Kasumi-1 (cell line): ENCODE measurements around the gene COA8.

ENCODE experiments used
- DNase-seq, 2 experiments: peaks; one replicate each; lab custom pipeline; 2025; lab: John Stamatoyannopoulos, UW

COA8 gene

DNA sequence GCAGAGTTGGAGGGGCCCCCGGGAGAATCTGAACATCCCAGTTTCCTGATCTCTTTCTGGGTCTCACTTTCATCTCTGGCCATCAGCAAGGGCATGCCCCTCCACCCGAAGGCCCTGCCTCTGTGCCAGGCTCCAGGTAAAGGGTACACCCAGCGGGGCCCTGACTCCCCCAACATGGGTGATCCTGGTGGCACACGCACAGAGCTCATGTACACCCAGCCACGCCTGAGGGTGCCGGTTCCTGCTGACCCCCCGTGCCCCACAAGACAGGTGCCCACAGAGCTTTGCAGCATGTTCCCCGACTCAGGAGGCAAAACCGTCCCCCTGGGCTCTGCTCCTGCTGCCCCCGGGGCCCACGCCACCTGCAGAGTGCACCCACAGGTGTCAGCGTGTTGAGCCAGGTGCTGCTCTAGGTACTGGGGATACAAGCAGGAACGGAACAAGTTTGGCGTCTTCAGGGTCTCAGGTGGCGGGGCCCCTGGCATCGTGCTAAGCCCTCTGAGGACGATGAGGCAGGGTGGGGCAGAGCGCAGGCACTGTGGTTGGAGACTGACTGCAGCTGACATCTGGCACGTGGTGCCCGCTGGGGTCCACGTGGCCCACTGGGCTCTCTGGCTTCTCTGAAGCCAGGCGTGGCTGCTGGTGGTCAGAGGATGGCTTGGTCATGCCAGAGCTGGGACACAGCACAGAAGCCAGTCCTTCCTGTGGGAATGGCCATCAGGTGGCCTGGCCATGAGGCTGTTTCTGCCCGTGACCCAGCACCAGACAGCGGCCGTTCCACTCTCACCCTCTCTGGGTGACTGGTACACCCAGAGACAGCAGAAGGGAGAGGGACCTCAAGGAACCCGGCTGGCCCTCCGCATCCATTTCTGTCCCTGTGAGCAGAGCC is 14.1 kb upstream of the COA8 start:
- DNase-seq = no peak

DNA sequence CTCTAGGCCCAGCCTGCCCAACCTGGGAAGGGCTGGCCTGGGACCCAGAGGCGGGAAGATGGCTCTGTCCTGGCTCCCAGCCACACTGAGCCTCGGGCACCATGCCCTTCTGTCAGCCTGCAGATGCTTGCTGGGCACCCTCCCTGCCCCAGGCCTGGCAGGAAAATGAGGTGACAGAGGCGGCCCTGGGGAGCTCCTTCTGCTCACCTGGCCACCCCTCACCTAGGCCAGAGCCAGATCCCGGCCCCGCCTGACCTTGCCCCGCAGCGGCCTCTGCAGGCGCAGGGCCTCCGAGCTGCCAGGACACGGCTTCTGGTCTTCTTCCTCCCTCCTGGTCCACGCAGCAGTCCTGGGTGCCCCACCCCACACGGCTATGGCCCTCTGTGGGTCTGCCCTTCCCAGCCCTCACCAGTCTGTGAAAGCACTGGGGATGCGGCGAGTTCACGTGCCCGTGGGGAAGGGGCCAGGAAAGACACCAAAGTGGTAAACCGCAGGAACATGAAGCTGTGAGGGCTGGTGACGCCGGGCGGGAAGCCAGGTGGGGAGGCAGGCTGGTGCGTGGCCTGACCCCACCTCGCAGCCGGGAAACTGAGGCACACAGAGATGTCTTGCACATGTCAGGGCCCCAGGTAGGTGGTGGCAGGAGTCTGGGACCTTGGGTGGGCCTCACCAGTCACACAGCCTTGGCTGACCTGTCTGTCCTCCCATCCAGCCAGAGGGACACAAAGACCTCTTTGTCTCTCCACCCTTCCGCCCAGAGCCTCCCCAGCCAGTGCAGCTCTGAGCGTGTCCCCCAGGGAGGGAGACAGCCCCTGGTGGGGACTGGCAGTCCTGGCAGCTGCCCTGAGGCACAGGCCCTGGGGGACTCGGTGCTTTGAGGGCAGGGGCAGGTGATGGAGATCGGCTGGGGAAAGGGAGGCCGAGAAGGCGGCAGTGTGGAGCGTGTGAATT is 13.1 kb upstream of the COA8 start:
- no peak for DNase-seq

DNA sequence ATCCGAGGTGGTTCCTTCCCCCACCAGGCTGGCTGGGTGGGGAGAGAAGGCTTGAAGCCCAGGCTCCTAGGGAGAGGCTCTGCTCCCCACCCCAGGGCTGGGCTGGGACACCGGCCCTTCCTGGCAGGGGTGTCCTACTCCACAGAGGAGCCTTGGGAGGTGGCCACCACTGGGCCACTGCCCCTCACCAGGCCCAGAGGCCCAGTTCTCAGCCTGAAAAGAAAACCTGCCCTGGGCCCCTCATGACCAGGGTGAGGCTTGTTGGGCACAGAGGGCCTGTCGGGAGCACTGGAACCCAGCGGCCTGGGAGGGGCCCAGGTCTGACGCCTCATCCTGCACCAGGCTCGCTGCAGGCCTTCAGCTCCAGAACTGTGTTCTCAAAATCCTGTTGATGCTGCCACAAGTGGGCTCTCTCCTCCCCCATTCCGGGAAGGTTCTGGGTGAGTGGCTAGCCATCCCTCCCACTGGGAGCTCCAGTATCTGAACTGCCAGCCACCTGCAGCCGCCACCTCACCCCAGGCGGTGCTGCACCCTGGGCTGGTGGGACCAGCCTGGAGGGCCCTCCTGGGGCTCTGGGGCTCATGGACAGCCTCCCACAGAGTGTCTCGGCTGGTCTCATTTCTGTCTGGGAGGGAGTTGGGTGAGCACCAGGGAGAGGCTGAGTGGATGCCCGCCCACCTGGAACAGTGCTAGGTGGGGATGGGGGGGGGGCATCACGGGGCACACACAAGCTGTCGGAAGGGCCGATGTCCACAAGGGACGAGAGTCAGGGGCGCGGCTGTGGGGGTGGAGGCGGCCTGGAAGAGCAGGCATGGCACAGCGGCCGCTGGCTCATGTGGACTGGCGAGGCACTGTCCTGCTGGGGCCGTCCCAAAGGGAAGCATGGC is 12.1 kb upstream of the COA8 start:
- DNase-seq = no peak

DNA sequence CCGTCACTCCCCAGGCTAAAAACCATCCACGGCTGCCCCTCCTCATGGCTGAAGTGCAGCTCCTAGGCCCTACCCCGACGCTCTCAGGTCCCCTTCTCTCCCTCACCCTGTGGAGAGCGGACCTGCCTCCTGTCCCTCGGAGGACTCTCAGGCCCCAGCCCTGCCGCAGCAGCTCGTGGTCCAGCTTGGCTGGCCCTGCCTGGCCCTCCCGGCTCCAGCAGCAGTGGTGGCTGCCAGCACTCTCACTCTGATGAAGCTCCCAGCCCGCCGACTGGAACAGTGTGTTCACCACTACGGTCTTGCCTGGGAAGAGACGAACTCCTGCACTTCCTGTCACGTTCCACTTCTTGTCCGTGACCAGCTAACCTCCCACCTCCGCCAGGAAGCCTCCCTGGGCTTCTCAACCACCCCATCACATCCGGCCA is 11.4 kb upstream of the COA8 start:
- no peak for DNase-seq

DNA sequence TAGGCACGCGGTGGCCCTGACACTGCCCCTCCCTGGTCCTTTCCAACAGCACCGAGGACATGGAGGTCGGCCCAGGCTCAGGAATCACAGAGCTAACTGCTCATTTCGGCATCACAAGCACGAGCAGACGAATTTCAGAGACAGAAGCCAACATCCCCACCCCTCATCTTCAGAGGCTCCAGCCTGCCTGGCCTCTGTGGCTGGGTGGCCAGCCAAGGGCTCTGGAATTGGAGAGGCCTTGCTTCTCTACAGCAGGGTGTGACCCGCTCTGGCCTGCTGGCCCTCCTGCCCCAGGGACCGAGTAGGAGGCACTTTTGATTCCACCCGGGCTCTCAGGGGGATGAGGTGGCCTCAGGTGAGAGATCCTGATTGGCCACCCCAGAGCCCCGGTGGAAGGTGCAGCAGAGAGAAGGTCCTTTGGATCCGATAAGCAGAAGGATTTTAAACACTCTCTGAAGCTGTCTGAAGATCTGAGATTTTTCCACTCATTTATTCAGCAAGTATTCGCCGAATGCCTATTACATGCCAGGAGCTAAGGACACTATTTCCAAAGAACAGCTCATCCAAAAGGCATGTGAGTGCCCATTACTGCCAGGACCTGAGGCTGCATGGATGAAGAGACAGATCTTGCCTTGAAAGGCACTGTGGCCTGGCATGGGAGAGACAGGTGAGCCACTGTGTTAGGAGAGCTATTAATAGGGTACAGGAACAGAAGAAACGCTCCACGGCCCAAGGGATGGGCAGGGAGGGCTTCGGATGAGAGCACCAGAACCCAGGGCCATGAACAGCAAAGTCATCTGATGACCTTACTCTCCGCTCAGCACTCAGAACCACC is 10.5 kb upstream of the COA8 start:
- DNase-seq = no peak

DNA sequence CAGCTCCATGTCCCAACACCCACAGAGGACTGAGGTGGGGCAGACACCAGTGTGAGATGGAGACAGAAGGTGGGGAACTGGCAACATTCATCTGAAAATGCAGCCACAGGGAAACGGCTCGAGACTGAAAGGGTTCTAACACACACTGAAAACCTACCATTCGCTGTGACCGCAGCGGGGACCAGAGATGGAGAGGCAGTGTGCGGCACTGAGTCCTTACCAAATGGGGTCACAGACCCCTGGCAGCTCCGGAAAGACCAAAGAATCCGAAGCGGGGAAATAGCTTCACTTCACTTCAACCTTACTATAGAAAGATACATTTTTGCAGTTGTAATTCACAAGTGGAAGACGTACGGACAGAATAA is 9.9 kb upstream of the COA8 start:
- no peak for DNase-seq

DNA sequence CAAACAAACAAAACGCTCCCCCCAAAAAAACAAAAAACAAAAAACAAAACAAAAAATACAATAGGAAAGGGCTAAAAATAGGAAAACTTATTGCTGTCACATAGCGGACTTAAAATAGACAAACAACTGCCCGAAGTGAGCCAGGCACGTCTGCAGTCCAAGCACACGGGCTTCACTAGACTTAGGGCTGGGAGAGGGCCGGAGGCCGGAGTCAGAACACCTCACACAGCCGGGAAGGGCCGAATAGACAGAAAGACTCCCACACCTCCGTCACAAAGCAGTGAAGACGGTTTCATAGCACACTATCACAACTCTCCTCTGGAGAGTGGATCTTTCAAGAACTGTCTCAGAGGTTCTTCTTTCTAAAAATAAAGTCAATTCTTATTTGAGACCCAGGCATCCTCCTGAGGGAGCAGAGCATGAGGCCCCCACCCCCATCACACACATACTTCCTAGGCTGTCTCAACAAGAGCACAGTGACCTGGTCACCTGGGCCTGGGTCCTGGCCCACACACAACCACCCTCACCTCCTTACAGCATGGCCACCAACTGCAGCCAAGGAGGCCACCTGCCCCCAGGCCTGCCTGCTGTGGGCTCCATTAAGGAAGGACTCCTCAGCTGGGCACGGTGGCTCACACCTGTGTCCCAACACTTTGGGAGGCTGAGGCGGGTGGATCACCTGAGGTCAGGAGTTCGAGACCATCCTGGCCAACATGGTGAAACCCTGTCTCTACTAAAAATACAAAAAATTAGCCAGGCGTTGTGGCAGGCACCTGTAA is 7.0 kb upstream of the COA8 start:
- no peak for DNase-seq

DNA sequence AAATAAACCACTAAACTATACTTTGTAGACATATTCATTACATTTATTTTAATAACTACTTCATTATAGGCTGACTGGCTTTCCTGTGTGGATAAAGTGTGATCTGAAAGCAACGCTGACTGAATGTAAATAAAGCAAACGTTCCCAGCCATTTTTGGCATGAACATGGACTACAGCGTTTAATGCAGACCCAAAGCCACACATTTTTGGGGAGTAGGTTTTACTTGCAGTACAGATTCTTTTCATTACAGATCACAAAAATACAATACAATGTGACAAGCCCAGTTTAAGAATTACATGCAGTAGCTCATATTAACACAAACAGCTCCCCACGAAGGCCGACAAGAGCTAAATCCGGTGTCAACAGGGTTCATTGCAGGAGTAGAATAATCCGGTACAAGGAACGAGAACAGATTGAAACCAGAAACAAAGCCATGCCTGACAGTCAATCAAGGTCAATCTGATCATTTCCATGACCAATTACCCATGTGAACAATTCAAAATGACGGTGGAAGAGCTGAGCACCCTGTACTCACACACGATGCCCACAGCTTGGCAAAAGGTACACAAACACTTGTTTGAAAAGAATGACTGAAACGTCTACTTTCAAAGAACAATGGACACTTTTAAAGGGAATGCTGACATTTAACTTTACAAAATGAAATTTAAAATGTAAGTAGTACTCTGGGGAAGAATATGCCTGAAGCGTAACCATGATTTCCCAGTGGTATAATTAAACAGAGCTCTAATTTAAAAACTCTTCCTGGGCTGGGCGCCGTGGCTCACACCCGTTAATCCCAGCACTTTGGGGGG is 5.6 kb upstream of the COA8 start:
- no peak for DNase-seq

DNA sequence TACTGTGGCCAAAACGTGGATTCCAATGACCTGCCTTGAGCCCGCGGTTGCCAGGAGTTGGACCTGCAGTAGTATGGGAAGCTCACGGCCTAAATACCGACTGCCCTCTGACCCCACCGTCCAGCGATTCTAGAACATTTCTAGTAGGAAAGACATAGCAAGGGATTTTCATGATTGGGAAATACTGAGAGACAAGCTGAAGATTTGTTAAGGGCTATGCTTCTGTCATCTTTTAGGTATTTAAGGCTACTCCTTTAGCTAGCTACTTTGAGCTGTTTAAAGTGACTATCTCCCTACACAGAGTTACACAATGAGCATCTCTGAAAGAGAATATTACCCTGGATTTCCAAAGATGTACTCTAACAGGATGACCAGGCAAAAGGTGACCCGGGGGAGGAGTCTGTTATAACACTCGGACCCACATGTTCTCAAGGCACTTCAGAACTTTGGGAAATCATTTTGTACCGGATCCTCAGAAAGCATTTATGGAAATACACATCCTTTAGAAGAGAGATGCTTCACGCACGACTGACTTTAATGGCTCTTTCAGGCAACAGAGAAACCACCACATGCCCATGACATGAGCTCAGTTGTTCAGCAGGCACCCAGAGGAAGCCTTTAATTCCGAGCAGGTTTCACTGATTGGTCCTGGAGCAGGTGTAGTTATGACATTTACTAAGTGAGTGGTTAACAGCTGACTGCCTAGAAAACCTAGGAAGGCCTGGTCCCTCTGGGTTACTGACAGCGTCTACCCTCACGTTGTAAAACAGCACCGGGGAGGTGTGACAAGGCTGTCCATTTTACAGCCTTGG is 4.5 kb upstream of the COA8 start:
- no peak for DNase-seq

DNA sequence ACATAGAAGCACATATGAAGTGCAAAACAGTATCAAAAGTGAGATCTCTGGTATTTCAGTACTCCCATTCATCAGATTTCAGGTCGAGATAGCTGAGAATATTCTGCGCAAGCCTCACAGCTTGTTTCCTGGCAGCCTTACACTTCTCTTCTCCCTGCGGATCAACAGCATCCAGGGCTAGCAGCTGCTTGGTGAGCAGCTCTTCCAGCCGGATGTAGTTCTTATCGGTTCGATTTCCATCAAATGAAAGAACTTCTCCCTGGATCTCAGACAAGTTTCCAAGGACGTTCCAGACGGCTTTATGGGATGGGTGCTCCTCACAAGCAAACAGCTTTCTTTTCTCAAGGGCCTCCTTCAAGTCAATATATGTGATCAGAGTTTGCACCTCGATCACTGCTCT is 3.0 kb upstream of the COA8 start:
- DNase-seq = no peak

DNA sequence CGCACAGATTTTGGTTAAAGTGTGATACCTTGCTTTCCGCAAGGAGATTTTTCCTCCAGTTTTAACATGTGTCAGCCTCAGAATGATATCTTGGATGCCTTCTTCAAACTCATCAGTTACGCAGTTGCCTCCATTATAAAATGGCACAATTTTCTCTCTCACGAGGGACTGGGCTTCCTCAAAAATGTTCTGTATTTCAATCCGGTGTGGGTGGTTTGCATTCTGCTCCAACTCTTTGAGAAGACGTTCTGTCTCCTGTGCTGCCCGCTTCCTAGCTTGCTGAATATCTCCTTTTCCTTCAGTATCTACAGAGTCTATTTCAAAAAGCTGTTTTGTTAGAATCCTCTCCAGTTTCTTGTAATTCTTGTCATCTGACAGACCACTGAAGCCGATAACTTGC is 2.1 kb upstream of the COA8 start:
- DNase-seq = no peak

DNA sequence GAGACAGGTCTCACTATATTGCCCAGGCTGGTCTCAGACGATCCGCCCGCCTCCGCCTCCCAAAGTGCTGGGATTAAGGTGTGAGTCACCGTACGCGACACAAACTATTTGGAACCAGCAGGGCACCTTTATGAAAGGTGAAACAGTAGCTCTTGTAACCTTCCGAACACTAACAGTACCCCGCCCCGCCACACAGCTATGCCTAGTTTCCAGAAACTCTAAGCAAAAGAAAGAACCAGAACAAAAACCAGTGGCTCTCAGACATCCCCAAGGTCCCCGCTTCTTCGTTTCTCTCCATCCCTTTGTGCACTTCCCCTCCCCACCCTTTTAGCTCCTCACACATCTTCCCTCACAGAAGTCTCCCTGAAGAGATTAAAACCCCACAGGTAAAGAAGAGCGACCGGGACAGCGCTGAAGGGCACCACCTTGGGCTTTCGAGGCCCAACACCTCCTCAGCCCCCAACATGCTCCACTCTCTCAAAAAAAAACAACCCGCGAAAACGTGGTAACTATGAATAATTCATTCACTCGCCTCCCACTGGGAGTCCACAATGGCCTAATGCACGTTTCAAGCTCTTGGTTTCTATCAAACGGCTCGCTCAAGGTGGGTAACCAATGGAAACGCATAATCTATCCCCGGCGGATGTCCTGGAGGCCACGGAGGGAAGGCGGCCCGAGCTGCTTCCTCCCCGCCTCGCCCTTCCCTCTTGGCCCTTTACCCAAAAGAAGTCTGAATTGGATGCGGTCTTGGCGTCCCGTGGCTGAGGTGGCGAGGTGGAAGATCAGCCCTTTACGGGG is 1.2 kb upstream of the COA8 start:
- DNase-seq = peak; percentile 25 to 36

DNA sequence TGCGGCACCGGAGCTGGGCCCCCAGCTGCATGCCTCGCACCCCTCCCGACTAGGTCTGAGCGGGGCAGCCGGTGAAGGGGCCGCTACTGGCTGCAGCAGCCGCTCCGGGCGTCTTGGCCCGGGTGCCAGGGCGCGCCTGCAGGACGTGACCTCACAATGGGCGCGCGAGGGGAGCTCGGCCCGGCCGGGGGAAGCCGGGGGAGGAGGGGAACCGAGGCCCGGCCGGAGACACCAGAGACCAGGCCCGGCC is 656 bp upstream of the COA8 start:
- no peak for DNase-seq

DNA sequence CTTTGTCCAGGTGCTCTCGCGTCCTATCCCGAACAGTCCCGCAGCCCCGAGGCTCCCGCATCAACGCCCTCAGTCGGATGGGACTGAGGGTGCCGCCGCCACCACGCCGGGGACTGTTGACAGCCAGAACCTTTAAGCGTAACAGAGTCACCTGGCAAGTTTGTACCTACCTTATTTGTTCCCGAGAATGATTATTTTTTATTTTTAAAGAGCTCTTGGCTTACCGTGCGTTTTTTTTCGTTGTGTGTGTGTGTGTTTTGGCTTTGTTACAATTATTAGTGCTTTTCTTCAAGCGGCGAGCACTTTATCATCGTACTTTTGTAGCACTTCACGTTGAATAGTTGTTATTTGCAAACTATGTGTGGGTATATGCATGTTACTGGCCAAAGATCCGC is 463 bp downstream of the COA8 start:
- no peak for DNase-seq

DNA sequence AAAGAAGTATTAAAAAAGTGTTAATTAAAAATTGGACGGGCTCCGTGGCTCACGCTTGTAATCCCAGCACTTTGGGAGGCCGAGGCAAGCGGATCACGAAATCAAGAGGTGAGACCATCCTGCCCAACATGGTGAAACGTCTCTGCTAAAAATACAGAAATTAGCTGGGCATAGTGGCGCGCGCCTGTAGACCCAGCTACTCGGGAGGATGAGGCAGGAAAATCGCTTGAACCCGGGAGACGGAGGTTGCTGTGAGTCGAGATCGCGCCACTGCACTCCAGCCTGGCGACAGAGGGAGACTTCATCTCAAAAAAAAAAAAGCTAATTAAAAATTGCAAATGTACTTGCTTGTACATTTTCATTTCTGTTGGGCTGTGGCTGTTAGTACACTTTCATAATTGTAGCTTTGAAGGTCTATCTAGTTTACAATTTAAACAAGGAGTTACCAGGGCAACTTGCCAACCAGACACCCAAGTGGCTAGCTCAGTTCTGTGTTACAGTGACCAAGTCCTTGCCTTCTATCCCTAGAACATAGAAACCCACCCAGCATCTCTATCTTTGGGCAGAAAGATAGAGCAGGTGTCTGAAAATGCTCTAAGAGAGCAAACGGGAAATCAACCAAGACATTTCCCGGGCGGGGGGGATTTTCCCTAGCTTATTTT is 1.2 kb downstream of the COA8 start:
- DNase-seq = no peak

DNA sequence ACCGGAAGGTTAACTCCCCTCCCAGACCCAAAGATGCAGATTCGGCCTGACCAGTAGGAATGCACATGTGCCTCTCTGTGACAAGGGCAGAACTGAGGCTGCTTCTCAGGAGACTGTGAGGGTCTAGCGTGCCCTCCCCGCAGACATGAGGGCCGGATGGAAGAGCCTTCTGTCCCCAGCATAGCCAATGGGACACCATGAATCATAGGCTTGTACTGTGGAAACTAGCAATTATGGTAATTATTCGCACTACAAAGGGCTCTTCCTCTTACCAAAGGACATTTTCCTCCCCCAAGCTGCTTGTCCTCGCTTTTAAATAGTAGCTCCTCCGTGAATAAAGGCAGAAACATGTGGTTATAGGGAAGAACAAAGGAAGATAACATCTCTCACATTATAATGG is 6.2 kb downstream of the COA8 start:
- no peak for DNase-seq

DNA sequence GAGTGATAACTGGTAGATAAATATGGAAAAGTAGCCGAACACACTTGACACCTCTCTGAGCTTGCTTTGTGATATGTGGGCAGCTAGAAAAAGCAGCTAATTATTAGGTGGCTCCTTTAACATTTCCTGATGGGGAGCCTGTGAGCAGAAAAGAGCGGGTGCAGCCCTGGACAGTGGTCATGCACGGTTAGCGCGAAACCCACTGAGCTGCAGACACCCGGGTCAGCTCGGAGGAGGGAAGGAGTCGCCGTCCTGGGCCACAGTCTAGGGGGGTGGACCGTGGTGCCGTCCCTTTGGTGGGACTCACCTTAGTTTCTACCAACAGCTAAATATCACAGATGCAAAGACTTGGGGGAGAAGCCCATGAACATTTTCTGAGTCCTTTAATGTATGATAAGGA is 6.6 kb downstream of the COA8 start:
- no peak for DNase-seq

DNA sequence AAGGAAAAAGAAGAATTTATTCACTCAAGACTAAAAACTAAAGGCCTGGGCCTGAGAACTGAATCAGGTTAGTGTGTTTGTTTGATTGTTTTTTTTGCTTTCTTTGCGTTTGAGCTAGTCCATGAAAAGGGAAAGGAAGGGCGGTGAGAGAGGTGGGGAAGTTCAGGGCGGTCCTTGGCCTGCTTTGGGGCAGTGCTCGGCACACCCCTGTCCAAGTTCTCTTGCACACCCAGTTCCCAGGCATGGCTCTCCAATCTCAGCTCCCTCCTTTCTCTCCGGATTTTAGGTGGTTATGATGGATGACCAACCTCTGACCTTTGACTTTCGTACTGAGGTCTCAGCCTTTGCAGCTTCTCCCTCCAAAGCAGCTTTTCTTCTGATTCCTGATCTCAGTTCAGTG is 11.3 kb downstream of the COA8 start:
- no peak for DNase-seq
